Stimulated activated CD4-positive, alpha-beta T cell treated with anti-CD3 and anti-CD28 coated beads, Interleukin-15, amount 100 ng/mL, for 1 hour (primary cell): ENCODE results near the gene FXR2.
A peak's percentile ranks its signal among the peaks of the same experiment; 100 is the strongest.

Experiments
- DNase-seq, 2 donors: peaks; one replicate each; pipeline ENCODE4 v3.0.0-alpha.2; 2020; ENCODE audit warnings: low read depth in 1 of 2, low spot score in 1 of 2

The FXR2 gene

GRCh38 chr17:7552621-7553051, 62.1 kb downstream of the FXR2 start:
- no peak for DNase-seq

- DNase-seq, result no peak
Measured at GRCh38 chr17:7551396-7551795, 63.3 kb downstream of the FXR2 start.

GRCh38 chr17:7550344-7550743, 64.4 kb downstream of the FXR2 start:
- no peak for DNase-seq

DNA sequence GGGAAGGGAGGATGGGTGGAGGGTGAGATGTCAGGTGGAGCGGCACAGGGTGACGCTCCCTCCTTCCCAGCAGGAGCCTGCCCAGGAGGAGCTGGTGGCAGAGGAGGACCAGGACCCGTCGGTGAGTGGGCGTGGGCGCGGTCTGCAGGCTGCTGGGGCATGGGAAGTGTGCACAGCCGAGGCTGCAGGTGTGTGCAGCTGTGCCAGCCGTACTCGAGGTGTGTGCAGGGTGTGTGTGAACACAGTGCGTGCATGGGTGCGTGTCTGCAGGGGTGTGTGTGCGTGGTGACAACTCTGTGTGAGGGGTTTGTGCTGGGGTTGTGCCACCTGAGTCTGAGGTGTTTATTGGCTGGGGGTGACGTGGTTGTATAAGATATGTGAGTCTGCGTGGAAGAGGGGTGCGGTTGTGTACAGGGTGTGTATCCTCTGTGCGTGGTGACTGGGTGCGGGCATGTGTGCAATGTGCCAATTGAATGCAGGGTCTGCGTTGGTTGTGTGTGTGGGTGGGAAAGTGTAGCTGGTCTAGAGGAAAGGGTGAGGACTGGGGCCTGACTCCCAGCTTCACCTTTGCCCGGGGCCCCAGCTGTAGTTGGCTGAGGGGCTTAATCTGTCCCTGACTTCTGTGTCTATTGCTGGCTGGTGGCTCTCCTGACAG, 65.2 kb downstream of the FXR2 start:
- peak in 1 of 2 donors; percentile 20 for DNase-seq

- peak; percentile 29 to 30 for DNase-seq
Measured at GRCh38 chr17:7548585-7549400, 65.9 kb downstream of the FXR2 start, which contains the start of gene TNFSF12. Gene TNFSF12, plus strand, starts transcription at chr17:7549058. Its CDS starts 96 bp downstream, at chr17:7549154.

- no peak for DNase-seq
Measured at GRCh38 chr17:7544911-7545310, 69.8 kb downstream of the FXR2 start.
